ENCODE measurements around the gene TCEANC2.

The TCEANC2 gene

GRCh38 chr1:54105736-54106269 is 52.4 kb downstream of the TCEANC2 start:
- no peak for DNase-seq (ENCODE audit: low spot score)
- TF ChIP-seq CTCF (IDR thresholded peaks at IDR 0.05; ENCODE audit: extremely low read depth, insufficient read depth, missing control alignments) = no peak
- in situ Hi-C loops (cut with MboI; ENCODE audit: low pct_unique_long_range_greater_than_20kb, low sequenced_read_pairs, unreplicated experiment) = loop anchor here (25.0 kb wide), 1 partner anchor 381 kb away; no protein-coding TSS in a partner anchor

GRCh38 chr1:54107131-54107530 is 53.7 kb downstream of the TCEANC2 start:
- no peak for DNase-seq (ENCODE audit: low spot score)
- in situ Hi-C loops (cut with MboI; ENCODE audit: low pct_unique_long_range_greater_than_20kb, low sequenced_read_pairs, unreplicated experiment) = loop anchor here (25.0 kb wide), 1 partner anchor 380 kb away; no protein-coding TSS in a partner anchor
- no peak for TF ChIP-seq CTCF (IDR thresholded peaks at IDR 0.05; ENCODE audit: extremely low read depth, insufficient read depth, missing control alignments)

GRCh38 chr1:54108156-54108555 is 54.7 kb downstream of the TCEANC2 start:
- TF ChIP-seq CTCF (IDR thresholded peaks at IDR 0.05; ENCODE audit: extremely low read depth, insufficient read depth, missing control alignments) = no peak

GRCh38 chr1:54109129-54110090 is 56.0 kb downstream of the TCEANC2 start:
- DNase-seq (ENCODE audit: low spot score) = no peak
- no peak for TF ChIP-seq CTCF (IDR thresholded peaks at IDR 0.05; ENCODE audit: extremely low read depth, insufficient read depth, missing control alignments)
- in situ Hi-C loops (cut with MboI; ENCODE audit: low pct_unique_long_range_greater_than_20kb, low sequenced_read_pairs, unreplicated experiment) = loop anchor here (25.0 kb wide), 1 partner anchor 378 kb away; no protein-coding TSS in a partner anchor

More at GRCh38 chr1:54108156-54108555, 54.7 kb downstream of the TCEANC2 start:
- DNase-seq (ENCODE audit: low spot score) = no peak
- in situ Hi-C loops (cut with MboI; ENCODE audit: low pct_unique_long_range_greater_than_20kb, low sequenced_read_pairs, unreplicated experiment) = loop anchor here (25.0 kb wide), 1 partner anchor 379 kb away; no protein-coding TSS in a partner anchor

- no peak for TF ChIP-seq CTCF (IDR thresholded peaks at IDR 0.05; ENCODE audit: extremely low read depth, insufficient read depth, missing control alignments)
- no peak for DNase-seq (ENCODE audit: low spot score)
- in situ Hi-C loops (cut with MboI; ENCODE audit: low pct_unique_long_range_greater_than_20kb, low sequenced_read_pairs, unreplicated experiment) = loop anchor here (25.0 kb wide), 1 partner anchor 376 kb away; no protein-coding TSS in a partner anchor
Measured at GRCh38 chr1:54110996-54111395, 57.6 kb downstream of the TCEANC2 start.

- in situ Hi-C loops (cut with MboI; ENCODE audit: low pct_unique_long_range_greater_than_20kb, low sequenced_read_pairs, unreplicated experiment) = loop anchor here (25.0 kb wide), 1 partner anchor 376 kb away; no protein-coding TSS in a partner anchor
- no peak for DNase-seq (ENCODE audit: low spot score)
- no peak for TF ChIP-seq CTCF (IDR thresholded peaks at IDR 0.05; ENCODE audit: extremely low read depth, insufficient read depth, missing control alignments)
Measured at GRCh38 chr1:54111624-54112023, 58.2 kb downstream of the TCEANC2 start.
